GM12878 (cell line): ENCODE data around the gene SGMS1. TPM values are rescaled to one million over a fixed set of nuclear protein-coding genes. Genes with fewer than 3 reads are reported as not detected.

Experiments
- ATAC-seq: fragments of 200-7000 bp; cut with Tn5 transposase; 3 replicates; pipeline ENCODE4 v1.9.1; 2020; ENCODE audit warnings: mild to moderate bottlenecking, moderate library complexity
- BruUV-seq: library from RNA; stranded (reverse); fragments of 400-500 nt; replicated peaks from 2 replicates; lab custom pipeline; 2021; lab: Mats Ljungman, UMichigan
- CTCF ChIA-PET: fragments of 300-600 bp; sonication (Branson Sonifier 250); formaldehyde crosslinking; extraction: SDS; loops from one replicate; lab custom pipeline; 2021; ENCODE audit warnings: inconsistent platforms; lab: Yijun Ruan, JAX
- POLR2A ChIA-PET: fragments of 350-600 bp; formaldehyde crosslinking; extraction: SDS; loops from one replicate; lab custom pipeline; 2021; ENCODE audit warnings: inconsistent platforms; lab: Charles Lee
- RAD21 ChIA-PET: fragments of 300-600 bp; sonication (Branson Sonifier 250); formaldehyde crosslinking; loops from one replicate; lab custom pipeline; 2023; ENCODE audit warnings: antibody characterized with exemption; ENCODE audit not compliant: unreplicated experiment; lab: Charles Lee
- SMC1A ChIA-PET: fragments of 300-600 bp; sonication (Branson Sonifier 250); formaldehyde crosslinking; loops from one replicate; lab custom pipeline; 2023; ENCODE audit not compliant: unreplicated experiment, uncharacterized antibody; lab: Charles Lee
- DNase-seq: peaks from one replicate; pipeline ENCODE4 v3.0.0-alpha.2; 2011; ENCODE audit warnings: low read depth, low spot score
- FAIRE-seq: peaks from 3 replicates; lab custom pipeline; 2011; peaks lifted over from hg19 to GRCh38; lab: Jason Lieb, UNC
- H2AFZ ChIP-seq: 2 replicates; pipeline ENCODE4 v1.6.0; 2011; ENCODE audit warnings: low read depth, low read length, control low read depth; ENCODE audit not compliant: control insufficient read depth
- H3K27ac ChIP-seq: 2 replicates; pipeline ENCODE4 v1.5.1; 2011; ENCODE audit warnings: control low read depth; ENCODE audit not compliant: control insufficient read depth, insufficient read depth
- H3K27me3 ChIP-seq, 2 experiments: replicated peaks in 1 of 2; 2 replicates each; pipeline versions ENCODE4 v1.6.0 to v1.6.1; 2011; ENCODE audit warnings: low read length in 1 of 2; ENCODE audit not compliant: control insufficient read depth in 2 of 2, insufficient read depth in 2 of 2
- H3K36me3 ChIP-seq, 2 experiments: 2 replicates each; pipeline ENCODE4 v1.5.1; 2011; ENCODE audit warnings: low read length in 1 of 2; ENCODE audit not compliant: control insufficient read depth in 2 of 2, insufficient read depth in 2 of 2
- H3K4me1 ChIP-seq: 2 replicates; pipeline ENCODE4 v1.6.1; 2011; ENCODE audit warnings: mild to moderate bottlenecking, low read length, moderate library complexity, mixed read lengths; ENCODE audit not compliant: control insufficient read depth, insufficient read depth
- H3K4me2 ChIP-seq: 2 replicates; pipeline ENCODE4 v1.6.0; 2011; ENCODE audit warnings: control low read depth; ENCODE audit not compliant: control insufficient read depth, insufficient read depth
- H3K4me3 ChIP-seq: fragments of 200-600 bp; sonication (generic); 2 replicates; pipeline ENCODE4 v1.5.1; 2016
- H3K79me2 ChIP-seq: 2 replicates; pipeline ENCODE4 v1.6.0; 2011; ENCODE audit warnings: low read length; ENCODE audit not compliant: control insufficient read depth, insufficient read depth
- H3K9ac ChIP-seq: 2 replicates; pipeline ENCODE4 v1.8.0; 2011; ENCODE audit warnings: low read length, control low read depth, mixed read lengths; ENCODE audit not compliant: control insufficient read depth, insufficient read depth
- H3K9me3 ChIP-seq: replicated peaks from 3 replicates; pipeline ENCODE4 v1.5.1; 2011; ENCODE audit warnings: mild to moderate bottlenecking, low read length; ENCODE audit not compliant: control insufficient read depth, insufficient read depth
- H4K20me1 ChIP-seq: 2 replicates; pipeline ENCODE4 v1.6.0; 2011; ENCODE audit not compliant: control insufficient read depth, insufficient read depth
- MLLT1 ChIP-seq: fragments of 450-650 bp; IDR thresholded peaks from 2 replicates; pipeline ENCODE4 v1.6.1; 2016; ENCODE audit warnings: mild to moderate bottlenecking
- POLR2AphosphoS5 ChIP-seq: IDR thresholded peaks from 2 replicates; pipeline ENCODE4 v1.6.1; 2011; ENCODE audit warnings: mild to moderate bottlenecking, low read length, inconsistent platforms
- RFX5 ChIP-seq: IDR thresholded peaks from 2 replicates; pipeline ENCODE4 v1.6.1; 2011; ENCODE audit warnings: low read depth, low read length, improper control_type of control experiment
- WGBS: methylation state at CpG from one replicate; pipeline ENCODE4 v1.1.6; 2016; ENCODE audit warnings: low lambda C conversion rate; ENCODE audit not compliant: insufficient replicate concordance, insufficient coverage; ENCODE audit errors: missing lambda C conversion rate; 5-methylcytosine and 5-hydroxymethylcytosine counted together
- in situ Hi-C: fragments of 300-500 bp; cut with MboI; formaldehyde crosslinking; loops from 9 replicates; pipeline ENCODE4 v1.14.3; 2018; ENCODE audit warnings: mixed read lengths
- intact Hi-C: fragments of 100-400 bp; cut with micrococcal nuclease; formaldehyde crosslinking; loops from one replicate; pipeline ENCODE4 v1.14.2; 2022; ENCODE audit not compliant: unreplicated experiment
- polyA plus RNA-seq, 11 experiments: library from polyadenylated mRNA; depleted of rRNA in 4 of 11; unstranded in 6 of 11; stranded (reverse) in 5 of 11; fragments of >200 nt; fragmentation: Nextera tagmentation in 4 of 11; fragmentation: Illumina TruSeq in 1 of 11; extraction: Ambion mirVana in 4 of 11; extraction: Trizol in 1 of 11; gene quantifications; 1 replicate in 1 of 11; 2 replicates in 10 of 11; pipeline versions ENCODE4 v1.2.1 to v1.2.3, GENCODE V29; 2011 to 2016; ENCODE audit warnings: inconsistent platforms in 2 of 11, missing spikeins in 2 of 11, low read depth in 1 of 11
- total RNA-seq, 4 experiments: library from RNA; depleted of rRNA in 3 of 4; stranded (reverse); fragments of >200 nt in 3 of 4; fragmentation: Illumina TruSeq in 1 of 4; extraction: Trizol in 1 of 4; gene quantifications; 2 replicates each; pipeline versions ENCODE4 v1.2.1 to v1.2.3, GENCODE V29; 2013 to 2021

The SGMS1 gene
- total and polyA plus RNA-seq, 10 of the 15 experiments (the other 5 are each of a cell fraction or from before 2014, with no cell fraction given), result 1.4 to 14.5 (median 4.9) TPM

- Histone ChIP-seq H3K27ac (no peak overlapping the region), H4K20me1 (no peaks in the 10 kb centered on the region), H3K36me3 (no peaks in the 10 kb centered on the region), H3K4me3 (peak overlapping the region; percentile 64), H3K9me3 (no peaks in the 10 kb centered on the region), H3K4me1 (peaks cover 8% of the 10 kb centered on the region), H2AFZ (no peak overlapping the region), H3K79me2 (peaks cover 89% of the 10 kb centered on the region), H3K4me2 (peak overlapping the region; percentile 66), H3K27me3 (no peaks in the 10 kb centered on the region), H3K9ac (peak overlapping the region; percentile 8; the same call in 1 of the 2 replicates)
- WGBS, result 96% methylated on average over 3 of the region's 3 CpGs
- TF ChIP-seq POLR2AphosphoS5, result peak; percentile 23; the same call in 1 of the 2 replicates
- TF ChIP-seq RFX5, result no peak
- in situ Hi-C loops (no loop called here), intact Hi-C loops (loop anchor here (5.0 kb wide), 2 partner anchors 53 to 68 kb away; no protein-coding TSS in a partner anchor)
- CTCF ChIA-PET, result interaction anchor here (0.6 to 5.4 kb wide), 12 partner anchors 11 to 635 kb away, joined by 3 to 31 read pairs (median 5); no protein-coding TSS in a partner anchor
- FAIRE-seq (no peak), ATAC-seq (no peak), DNase-seq (no peak)
- RAD21 ChIA-PET, result interaction anchor here (0.8 to 3.5 kb wide), 10 partner anchors 17 to 209 kb away, joined by 3 to 32 read pairs (median 10); no protein-coding TSS in a partner anchor
- SMC1A ChIA-PET, result interaction anchor here (1.0 to 7.2 kb wide), 21 partner anchors 11 to 212 kb away, joined by 3 to 78 read pairs (median 8); no protein-coding TSS in a partner anchor
- POLR2A ChIA-PET, result interaction anchor here (1.5 to 1.7 kb wide), 2 partner anchors 16 to 18 kb away, joined by 4 to 5 read pairs; no protein-coding TSS in a partner anchor
- BruUV-seq, result no TSS peak
Observed at GRCh38 chr10:50415292-50415691, 208.5 kb downstream of the SGMS1 start.

- FAIRE-seq, result no peak
- ATAC-seq, result peak; percentile 47
- Histone ChIP-seq H3K9ac (no peak overlapping the region), H3K9me3 (peaks cover 5% of the 10 kb centered on the region; the same call in 2 of the 3 replicates), H3K27me3 (no peaks in the 10 kb centered on the region), H3K4me1 (no peaks in the 10 kb centered on the region), H3K4me3 (no peak overlapping the region), H3K27ac (no peak overlapping the region), H2AFZ (no peak overlapping the region), H3K36me3 (peaks cover 0 to 3% of the 10 kb centered on the region in 2 experiments; a peak in 2 of 4 replicates), H3K79me2 (peaks cover 96% of the 10 kb centered on the region), H3K4me2 (peak overlapping the region; percentile 22; the same call in 1 of the 2 replicates), H4K20me1 (no peaks in the 10 kb centered on the region)
- intact Hi-C loops, result no loop called here
- no TSS peak for BruUV-seq
- DNase-seq, result no peak
- 50% methylated on average over 6 of the region's 6 CpGs for WGBS
- in situ Hi-C loops, result no loop called here
- ChIA-PET POLR2A (interaction anchor here (1.2 to 1.4 kb wide), 2 partner anchors 12 to 95 kb away, joined by 3 to 4 read pairs; no protein-coding TSS in a partner anchor), SMC1A (interaction anchor here (1.0 to 4.7 kb wide), 17 partner anchors 8 to 212 kb away, joined by 3 to 36 read pairs (median 5); no protein-coding TSS in a partner anchor), CTCF (interaction anchor here (1.0 to 1.5 kb wide), 5 partner anchors 8 to 251 kb away, joined by 3 to 5 read pairs (median 3); no protein-coding TSS in a partner anchor), RAD21 (interaction anchor here (0.9 to 2.6 kb wide), 8 partner anchors 10 to 211 kb away, joined by 3 to 11 read pairs (median 4); no protein-coding TSS in a partner anchor)
- TF ChIP-seq POLR2AphosphoS5 (no peak), MLLT1 (0 out of 2 replicates have a peak, but pooled peaks have one; percentile 34)
Observed at GRCh38 chr10:50410066-50410811, 213.5 kb downstream of the SGMS1 start.
